B cell (primary cell): ENCODE measurements around the gene PARD3. TPM values are rescaled to one million over a fixed set of nuclear protein-coding genes. Genes with fewer than 3 reads are reported as not detected.

Experiments used
- ATAC-seq: fragments of 200-7000 bp; cut with Tn5 transposase; one replicate; pipeline ENCODE4 v1.10.0; 2021; ENCODE audit warnings: low read depth, mild to moderate bottlenecking, moderate number of reproducible peaks, moderate library complexity
- CTCF ChIA-PET: fragments of 350-600 bp; sonication (Branson Sonifier 250); formaldehyde crosslinking; loops from one replicate; lab custom pipeline; 2021; ENCODE audit warnings: antibody characterized with exemption, inconsistent platforms; lab: Charles Lee
- POLR2A ChIA-PET: fragments of 350-600 bp; sonication (Branson Sonifier 250); formaldehyde crosslinking; loops from one replicate; lab custom pipeline; 2021; ENCODE audit warnings: antibody characterized with exemption; lab: Charles Lee
- DNase-seq: peaks from one replicate; pipeline ENCODE4 v3.0.0; 2013
- H2AFZ ChIP-seq: 2 replicates; pipeline ENCODE4 v1.6.1; 2012; ENCODE audit warnings: mild to moderate bottlenecking, low read depth, low read length; ENCODE audit not compliant: insufficient read depth, poor library complexity, severe bottlenecking
- H3K27ac ChIP-seq, 2 donors: 1 replicate in 1 of 2; 2 replicates in 1 of 2; pipeline ENCODE4 v1.5.1; 2012 to 2013; ENCODE audit warnings: low read length in 2 of 2, mild to moderate bottlenecking in 2 of 2, moderate library complexity in 1 of 2
- H3K27me3 ChIP-seq, 4 experiments: fragments of 200-600 bp in 1 of 4; sonication (generic) in 1 of 4; replicated peaks in 1 of 4; 1 replicate in 2 of 4; 2 replicates in 2 of 4; pipeline versions ENCODE4 v1.6.1 to v1.7.0; 2013 to 2016; ENCODE audit warnings: low read length in 3 of 4, mild to moderate bottlenecking in 2 of 4, mixed read lengths in 1 of 4, moderate library complexity in 1 of 4; ENCODE audit not compliant: insufficient read depth in 4 of 4, control insufficient read depth in 3 of 4; ENCODE audit errors: control extremely low read depth in 1 of 4
- H3K36me3 ChIP-seq, 2 experiments: replicated peaks in 1 of 2; 1 replicate in 1 of 2; 2 replicates in 1 of 2; pipeline versions ENCODE4 v1.6.1 to v1.7.1; 2013; ENCODE audit warnings: low read length in 1 of 2; ENCODE audit not compliant: insufficient read depth in 2 of 2, control insufficient read depth in 1 of 2; ENCODE audit errors: control extremely low read depth in 1 of 2, extremely low read depth in 1 of 2
- H3K4me1 ChIP-seq, 2 donors: fragments of 200-600 bp in 1 of 2; sonication (generic) in 1 of 2; 1 replicate in 1 of 2; 2 replicates in 1 of 2; pipeline versions ENCODE4 v1.5.1 to v1.6.1; 2013 to 2017; ENCODE audit warnings: low read length in 2 of 2; ENCODE audit not compliant: control insufficient read depth in 2 of 2, insufficient read depth in 2 of 2
- H3K4me2 ChIP-seq: replicated peaks from 2 replicates; pipeline ENCODE3; 2012; ENCODE audit warnings: mild to moderate bottlenecking, low read depth, low read length; ENCODE audit not compliant: poor library complexity, severe bottlenecking
- H3K4me3 ChIP-seq, 5 experiments: fragments of 200-600 bp in 1 of 5; sonication (generic) in 1 of 5; 1 replicate in 3 of 5; 2 replicates in 2 of 5; pipeline versions ENCODE4 v1.5.1 to v1.7.0; 2011 to 2016; ENCODE audit warnings: low read length in 4 of 5, mild to moderate bottlenecking in 4 of 5, low read depth in 2 of 5, control low read depth in 1 of 5, moderate library complexity in 1 of 5; ENCODE audit not compliant: insufficient read depth in 1 of 5; ENCODE audit errors: control extremely low read depth in 1 of 5, extremely low read depth in 1 of 5
- H3K79me2 ChIP-seq: fragments of 200-600 bp; sonication (generic); one replicate; pipeline ENCODE4 v1.6.0; 2016; ENCODE audit warnings: low read length; ENCODE audit not compliant: control insufficient read depth, insufficient read depth
- H3K9ac ChIP-seq: fragments of 200-600 bp; sonication (generic); 2 replicates; pipeline ENCODE4 v1.6.1; 2017; ENCODE audit warnings: mild to moderate bottlenecking, low read length, moderate library complexity
- H3K9me3 ChIP-seq, 3 donors: one replicate each; pipeline versions ENCODE4 v1.6.1 to v1.7.1; 2013; ENCODE audit warnings: low read length in 2 of 3; ENCODE audit not compliant: control insufficient read depth in 2 of 3, insufficient read depth in 1 of 3; ENCODE audit errors: control extremely low read depth in 1 of 3
- H4K20me1 ChIP-seq: 2 replicates; pipeline ENCODE4 v1.6.0; 2012; ENCODE audit warnings: mild to moderate bottlenecking, low read length; ENCODE audit not compliant: insufficient read depth, control insufficient read depth, poor library complexity, severe bottlenecking
- H3K27ac Mint-ChIP-seq: one replicate; pipeline ENCODE4 v1.8.0; 2021; ENCODE audit warnings: mixed read lengths
- H3K27me3 Mint-ChIP-seq: one replicate; pipeline ENCODE4 v1.8.0; 2021; ENCODE audit warnings: mixed read lengths
- H3K4me1 Mint-ChIP-seq: one replicate; pipeline ENCODE4 v1.8.0; 2021; ENCODE audit warnings: mixed read lengths
- H3K4me3 Mint-ChIP-seq: one replicate; pipeline ENCODE4 v1.8.0; 2021; ENCODE audit warnings: mixed read lengths
- H3K9me3 Mint-ChIP-seq: one replicate; pipeline ENCODE4 v1.8.0; 2022; ENCODE audit warnings: mixed read lengths; ENCODE audit not compliant: insufficient read depth
- CTCF ChIP-seq: fragments of 200-600 bp; IDR thresholded peaks from one replicate; pipeline ENCODE4 v1.8.0; 2022; ENCODE audit warnings: antibody characterized with exemption, mild to moderate bottlenecking
- EZH2 ChIP-seq: IDR thresholded peaks from 2 replicates; pipeline ENCODE4 v1.6.1; 2012; ENCODE audit warnings: borderline replicate concordance, low read depth, mild to moderate bottlenecking, moderate library complexity, low read length; ENCODE audit not compliant: insufficient read depth, poor library complexity, severe bottlenecking
- WGBS: methylation state at CpG from one replicate; pipeline ENCODE4 v1.1.5; 2013; ENCODE audit warnings: missing lambda C conversion rate; ENCODE audit not compliant: insufficient coverage; 5-methylcytosine and 5-hydroxymethylcytosine counted together
- intact Hi-C: fragments of 100-400 bp; cut with micrococcal nuclease; formaldehyde crosslinking; loops from one replicate; pipeline ENCODE4 v1.10.0; 2022
- polyA plus RNA-seq: library from polyadenylated mRNA; depleted of rRNA; stranded (reverse); fragments of >200 nt; gene quantifications from 2 replicates; pipeline ENCODE4 v1.2.3, GENCODE V29; 2012
- small RNA-seq: library from RNA; depleted of rRNA; stranded (forward); fragments of <200 nt; gene quantifications from one replicate; pipeline ENCODE3, GENCODE V24; 2012; ENCODE audit warnings: low replicate concordance, low read depth; ENCODE audit not compliant: insufficient read length
- total RNA-seq, 2 donors: library from RNA; stranded (reverse); fragments of 120-200 nt in 1 of 2; gene quantifications; 1 replicate in 1 of 2; 2 replicates in 1 of 2; pipeline versions ENCODE4 v1.2.3 to v1.2.4, GENCODE V29; 2013 to 2022

The PARD3 gene
- total and polyA plus RNA-seq, 2 donors (not counting 1 experiment from before 2014, with no cell fraction given) = not detected

GRCh38 chr10:34063592-34063991, 751.5 kb downstream of the PARD3 start:
- ChIA-PET CTCF (no interaction called here), POLR2A (no interaction called here)
- Histone ChIP-seq H3K9ac (no peak overlapping the region), H3K4me2 (no peak overlapping the region), H3K27ac (no peak overlapping the region), H4K20me1 (no peaks in the 10 kb centered on the region), H3K4me3 (no peak overlapping the region), H2AFZ (no peak overlapping the region), H3K27me3 (no peaks in the 10 kb centered on the region), H3K79me2 (no peaks in the 10 kb centered on the region), H3K9me3 (peaks cover 0 to 14% (median 0%) of the 10 kb centered on the region in 3 donors), H3K36me3 (no peaks in the 10 kb centered on the region), H3K4me1 (no peaks in the 10 kb centered on the region)
- H3K9me3 Mint-ChIP-seq = peaks cover 14% of the 10 kb centered on the region
- intact Hi-C loops = no loop called here
- ATAC-seq (no peak), DNase-seq (no peak)
- no peak overlapping the region for H3K27ac Mint-ChIP-seq
- H3K27me3 Mint-ChIP-seq = no peaks in the 10 kb centered on the region
- H3K4me1 Mint-ChIP-seq = no peaks in the 10 kb centered on the region
- TF ChIP-seq CTCF (no peak), EZH2 (no peak)
- no peak overlapping the region for H3K4me3 Mint-ChIP-seq
- WGBS = no CpG with 5 or more reads among the region's 1 CpG

- DNase-seq (no peak), ATAC-seq (no peak)
- intact Hi-C loops = no loop called here
- no peak overlapping the region for H3K4me3 ChIP-seq
- H3K4me1 Mint-ChIP-seq = no peaks in the 10 kb centered on the region
- TF ChIP-seq EZH2 = no peak
- no peak for TF ChIP-seq CTCF
- no peaks in the 10 kb centered on the region for H3K27me3 Mint-ChIP-seq
- no peaks in the 10 kb centered on the region for H3K79me2 ChIP-seq
- H3K4me2 ChIP-seq = no peak overlapping the region
- peaks cover 13% of the 10 kb centered on the region for H3K9me3 Mint-ChIP-seq
- ChIA-PET POLR2A (no interaction called here), CTCF (no interaction called here)
- no peak overlapping the region for H3K4me3 Mint-ChIP-seq
- no peaks in the 10 kb centered on the region for H3K27me3 ChIP-seq
- no peaks in the 10 kb centered on the region for H3K4me1 ChIP-seq
- no peaks in the 10 kb centered on the region for H3K36me3 ChIP-seq
- no peaks in the 10 kb centered on the region for H4K20me1 ChIP-seq
- H3K27ac Mint-ChIP-seq = no peak overlapping the region
- no peak overlapping the region for H3K9ac ChIP-seq
- no peak overlapping the region for H2AFZ ChIP-seq
- H3K9me3 ChIP-seq = peaks cover 0 to 12% (median 0%) of the 10 kb centered on the region in 3 donors
- H3K27ac ChIP-seq = no peak overlapping the region
Observed at GRCh38 chr10:34061841-34062240, 753.3 kb downstream of the PARD3 start.

Small RNA genes lying within 50 kb of the gene (small RNA-seq; reads per million reads assigned to genes)
- gene ELOBP4 = not detected
- gene RF00019 = not detected
- gene RPL37P18 = not detected
